ENCODE data around the gene RLF. TPM values are rescaled to one million over a fixed set of nuclear protein-coding genes. Genes with fewer than 3 reads are reported as not detected.
A peak's percentile ranks its signal among the peaks of the same experiment; 100 is the strongest.

RLF gene
- total RNA-seq, 1 donor from 2014 or later = 16.9 TPM

- TF ChIP-seq POLR2AphosphoS5 (IDR thresholded peaks at IDR 0.05; ENCODE audit: insufficient read depth in 1 of 2, low read depth in 1 of 2) (no peak), CTCF (IDR thresholded peaks at IDR 0.05) (no peak), POLR2A (IDR thresholded peaks at IDR 0.05) (no peak)
- H3K36me3 ChIP-seq = no peaks in the 10 kb centered on the region
- H3K27ac ChIP-seq = no peak overlapping the region
- H3K4me1 ChIP-seq = no peaks in the 10 kb centered on the region
- DNase-seq (ENCODE audit: extremely low spot score in 2 of 2) = no peak
- no peaks in the 10 kb centered on the region for H3K9me3 ChIP-seq
- intact Hi-C loops (cut with DNase I) = loop anchor here (10.0 kb wide), 1 partner anchor 263 kb away; no protein-coding TSS in a partner anchor
- H3K27me3 ChIP-seq = no peaks in the 10 kb centered on the region
- no peak overlapping the region for H3K4me3 ChIP-seq
These were observed 19.2 kb upstream of the RLF start for GRCh38 chr1:40141878-40142535.

- intact Hi-C loops (cut with DNase I) = loop anchor here (2.0 to 10.0 kb wide), 2 partner anchors 193 to 261 kb away; no protein-coding TSS in a partner anchor
- no peak for DNase-seq (ENCODE audit: extremely low spot score in 2 of 2)
- no peaks in the 10 kb centered on the region for H3K27me3 ChIP-seq
These were observed 17.2 kb upstream of the RLF start for GRCh38 chr1:40143891-40144575.

GRCh38 chr1:40151457-40152079 is 9.6 kb upstream of the RLF start:
- no peaks in the 10 kb centered on the region for H3K9me3 ChIP-seq
- no peak overlapping the region for H3K27ac ChIP-seq
- TF ChIP-seq POLR2AphosphoS5 (IDR thresholded peaks at IDR 0.05; ENCODE audit: insufficient read depth in 1 of 2, low read depth in 1 of 2) (no peak), CTCF (IDR thresholded peaks at IDR 0.05) (no peak), POLR2A (IDR thresholded peaks at IDR 0.05) (no peak)
- no peak overlapping the region for H3K4me3 ChIP-seq
- intact Hi-C loops (cut with DNase I) = no loop called here
- no peaks in the 10 kb centered on the region for H3K4me1 ChIP-seq
- H3K27me3 ChIP-seq = no peaks in the 10 kb centered on the region
- no peaks in the 10 kb centered on the region for H3K36me3 ChIP-seq
- DNase-seq (ENCODE audit: extremely low spot score in 2 of 2) = no peak

More at GRCh38 chr1:40143891-40144575, 17.2 kb upstream of the RLF start:
- Histone ChIP-seq H3K27ac (no peak overlapping the region), H3K36me3 (no peaks in the 10 kb centered on the region), H3K4me1 (no peaks in the 10 kb centered on the region), H3K9me3 (no peaks in the 10 kb centered on the region), H3K4me3 (no peak overlapping the region)
- no peak for TF ChIP-seq POLR2AphosphoS5 (IDR thresholded peaks at IDR 0.05; ENCODE audit: insufficient read depth in 1 of 2, low read depth in 1 of 2)
- TF ChIP-seq CTCF (IDR thresholded peaks at IDR 0.05) = peak; percentile 62 to 72 (median 62)

- no peak for DNase-seq (ENCODE audit: extremely low spot score in 2 of 2)
- intact Hi-C loops (cut with DNase I) = no loop called here
These were observed 8.0 kb upstream of the RLF start for GRCh38 chr1:40153073-40153770.

More at GRCh38 chr1:40153073-40153770, 8.0 kb upstream of the RLF start:
- no peak overlapping the region for H3K4me3 ChIP-seq
- TF ChIP-seq POLR2A (IDR thresholded peaks at IDR 0.05) (no peak), POLR2AphosphoS5 (IDR thresholded peaks at IDR 0.05; ENCODE audit: insufficient read depth in 1 of 2, low read depth in 1 of 2) (peak in 1 of 2 donors; percentile 32), CTCF (IDR thresholded peaks at IDR 0.05) (peak; percentile 12 to 59 (median 37))
- H3K9me3 ChIP-seq = no peaks in the 10 kb centered on the region
- H3K27ac ChIP-seq = no peak overlapping the region
- no peaks in the 10 kb centered on the region for H3K36me3 ChIP-seq
- no peaks in the 10 kb centered on the region for H3K27me3 ChIP-seq
- no peaks in the 10 kb centered on the region for H3K4me1 ChIP-seq
